Astrocyte of the spinal cord (primary cell): ENCODE data around the gene HUS1.
"Not testable (repeated sequence)": the region's sequence is repeated elsewhere in the genome, so short reads cannot be mapped to it uniquely, and the experiment has no call there.

ENCODE experiments used
- DNase-seq: peaks from one replicate; pipeline ENCODE4 v3.0.0; 2011; ENCODE audit warnings: low read depth, low spot score
- H3K4me3 ChIP-seq: 2 replicates; pipeline ENCODE4 v1.5.1; 2011; ENCODE audit warnings: low read depth, mild to moderate bottlenecking, low read length, moderate library complexity
- in situ Hi-C: cut with HindIII; loops from 2 replicates; pipeline ENCODE4 v1.10.0; 2017; ENCODE audit warnings: low sequenced_read_pairs
- TF ChIP-seq, protein P1 (sequence below): IDR thresholded peaks from 2 replicates; pipeline ENCODE4 v1.5.1; 2012; ENCODE audit warnings: low read depth, mild to moderate bottlenecking, low read length, inconsistent platforms

The HUS1 gene

GRCh38 chr7:47999413-47999812 is 20.0 kb upstream of the HUS1 start:
- in situ Hi-C loops: no loop called here
- no peak for DNase-seq
- TF ChIP-seq, protein P1, sequence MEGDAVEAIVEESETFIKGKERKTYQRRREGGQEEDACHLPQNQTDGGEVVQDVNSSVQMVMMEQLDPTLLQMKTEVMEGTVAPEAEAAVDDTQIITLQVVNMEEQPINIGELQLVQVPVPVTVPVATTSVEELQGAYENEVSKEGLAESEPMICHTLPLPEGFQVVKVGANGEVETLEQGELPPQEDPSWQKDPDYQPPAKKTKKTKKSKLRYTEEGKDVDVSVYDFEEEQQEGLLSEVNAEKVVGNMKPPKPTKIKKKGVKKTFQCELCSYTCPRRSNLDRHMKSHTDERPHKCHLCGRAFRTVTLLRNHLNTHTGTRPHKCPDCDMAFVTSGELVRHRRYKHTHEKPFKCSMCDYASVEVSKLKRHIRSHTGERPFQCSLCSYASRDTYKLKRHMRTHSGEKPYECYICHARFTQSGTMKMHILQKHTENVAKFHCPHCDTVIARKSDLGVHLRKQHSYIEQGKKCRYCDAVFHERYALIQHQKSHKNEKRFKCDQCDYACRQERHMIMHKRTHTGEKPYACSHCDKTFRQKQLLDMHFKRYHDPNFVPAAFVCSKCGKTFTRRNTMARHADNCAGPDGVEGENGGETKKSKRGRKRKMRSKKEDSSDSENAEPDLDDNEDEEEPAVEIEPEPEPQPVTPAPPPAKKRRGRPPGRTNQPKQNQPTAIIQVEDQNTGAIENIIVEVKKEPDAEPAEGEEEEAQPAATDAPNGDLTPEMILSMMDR: no peak
- H3K4me3 ChIP-seq: no peak overlapping the region

DNA sequence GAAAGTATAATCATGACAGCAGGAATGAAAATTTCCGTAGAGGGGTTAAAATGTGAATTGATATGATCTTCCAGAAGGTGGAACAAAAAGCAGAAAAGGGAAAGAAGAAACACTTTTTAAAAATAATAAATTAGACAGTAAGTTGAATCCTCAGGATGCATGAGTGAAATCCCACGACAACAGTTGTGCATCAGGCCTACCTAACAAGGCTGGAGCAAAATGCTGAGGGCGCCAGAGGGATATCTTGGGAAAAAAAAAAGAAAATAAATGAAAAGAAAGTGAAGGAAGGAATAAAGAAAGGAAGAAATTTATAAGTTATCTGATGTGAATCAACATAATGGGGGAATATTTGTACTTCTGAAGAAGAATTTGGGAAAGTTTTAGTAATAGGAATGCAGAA is 13.0 kb upstream of the HUS1 start:
- TF ChIP-seq, protein P1: no peak
- in situ Hi-C loops: no loop called here
- no peak overlapping the region for H3K4me3 ChIP-seq
- DNase-seq: no peak

DNA sequence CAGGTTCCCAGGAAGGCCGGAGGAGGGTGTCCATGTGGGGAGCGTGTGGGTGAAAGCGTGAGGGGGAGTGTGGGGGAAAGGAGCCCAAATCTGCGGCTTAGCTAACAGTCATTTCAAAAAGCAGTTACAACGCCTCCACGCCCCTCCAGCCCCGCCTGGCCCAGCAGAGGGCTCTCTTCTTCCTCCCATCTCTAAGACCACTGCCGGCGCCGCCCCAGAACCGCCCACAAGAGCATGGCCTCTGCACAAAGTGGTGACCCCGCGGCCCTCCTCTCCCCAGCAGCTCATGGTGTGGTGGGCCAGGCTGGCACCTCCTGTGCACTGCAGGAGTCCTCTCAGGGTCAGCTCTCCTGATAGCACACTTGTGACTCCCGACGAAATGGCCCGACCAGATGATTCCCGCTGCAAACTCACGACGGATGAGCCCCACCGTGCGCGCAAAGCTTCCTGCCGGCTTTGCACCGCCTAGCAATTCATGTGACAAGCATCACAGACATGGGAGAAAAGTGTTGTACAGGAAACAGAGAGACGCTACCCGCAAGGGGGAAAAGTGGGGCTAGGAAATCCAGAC is 12.4 kb upstream of the HUS1 start:
- H3K4me3 ChIP-seq: peak overlapping the region; percentile 44
- DNase-seq: peak; percentile 77
- in situ Hi-C loops: no loop called here
- TF ChIP-seq, protein P1: peak; percentile 83

GRCh38 chr7:47991270-47991669 is 11.9 kb upstream of the HUS1 start:
- TF ChIP-seq, protein P1: no peak
- DNase-seq: no peak
- in situ Hi-C loops: no loop called here
- no peak overlapping the region for H3K4me3 ChIP-seq

DNA sequence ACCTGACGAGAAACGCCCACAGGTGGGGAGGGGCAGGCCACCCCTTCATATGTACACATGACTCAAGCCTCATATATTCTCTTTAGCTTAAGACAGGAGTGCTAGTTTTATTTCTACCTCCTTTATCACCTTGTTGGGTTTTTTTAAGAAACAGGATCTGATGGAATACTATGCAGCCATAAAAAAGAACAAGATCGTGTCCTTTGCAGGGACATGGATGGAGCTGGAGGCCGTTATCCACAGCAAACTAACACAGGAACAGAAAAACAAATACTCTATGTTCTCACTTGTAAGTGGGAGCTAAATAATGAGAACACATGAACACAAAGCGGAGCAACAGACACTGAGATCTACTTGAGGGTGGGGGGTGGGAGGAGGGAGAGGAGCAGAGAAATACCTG is 11.2 kb upstream of the HUS1 start:
- no peak overlapping the region for H3K4me3 ChIP-seq
- no peak for DNase-seq
- TF ChIP-seq, protein P1: no peak
- in situ Hi-C loops: no loop called here

- in situ Hi-C loops, H3K4me3 ChIP-seq, DNase-seq: not testable (repeated sequence)
Measured at GRCh38 chr7:47989607-47990400, 10.4 kb upstream of the HUS1 start.

DNA sequence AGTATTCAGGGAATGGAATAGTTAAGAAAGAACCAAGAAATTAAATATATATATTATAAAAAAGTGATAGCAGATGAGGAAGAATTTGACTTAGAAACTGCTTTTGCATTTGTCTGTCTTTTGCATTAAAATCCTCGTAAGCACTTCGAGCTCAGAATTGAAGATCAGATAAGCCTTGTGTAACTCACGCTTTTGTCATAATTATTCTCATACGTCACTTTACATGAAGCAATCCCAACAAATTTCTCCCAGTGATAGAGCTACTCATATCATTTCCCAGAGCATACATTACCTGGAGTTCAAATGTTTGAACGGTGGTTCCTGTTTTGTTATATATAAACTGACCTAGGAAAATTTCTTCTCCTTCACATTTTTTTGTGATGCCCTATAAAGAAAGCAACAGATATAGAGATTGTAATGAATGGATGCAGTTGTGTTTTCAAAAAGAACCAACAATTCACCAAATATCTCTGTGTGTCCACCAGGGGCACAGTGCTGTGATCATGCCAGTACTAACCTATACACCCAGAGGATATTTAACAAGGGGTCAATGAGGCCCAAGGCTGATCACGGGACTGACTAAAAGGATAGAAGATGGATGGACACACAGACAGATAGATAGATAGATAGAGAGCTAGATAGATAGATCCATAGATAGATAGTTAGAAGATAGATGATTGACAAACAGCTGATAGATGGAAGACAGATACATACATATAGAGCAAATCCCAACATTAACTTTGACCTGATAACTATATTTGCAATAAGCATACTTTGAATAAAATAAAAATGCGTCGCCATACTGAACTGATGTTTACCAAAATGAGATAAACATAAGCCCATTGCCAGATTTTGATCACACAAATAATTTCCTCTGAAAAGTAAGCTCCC is 9.3 kb upstream of the HUS1 start:
- no peak overlapping the region for H3K4me3 ChIP-seq
- DNase-seq: peak; percentile 16
- in situ Hi-C loops: no loop called here

More for the DNA sequence above, 9.3 kb upstream of the HUS1 start:
- TF ChIP-seq, protein P1: peak; percentile 58
